CD4-positive, alpha-beta T cell (primary cell): Measurements from ENCODE around the gene KCNQ1. TPM values are rescaled to one million over a fixed set of nuclear protein-coding genes. Genes with fewer than 3 reads are reported as not detected.

Source experiments
- ATAC-seq: fragments of 200-7000 bp; cut with Tn5 transposase; one replicate; pipeline ENCODE4 v1.10.0; 2022; ENCODE audit warnings: mild to moderate bottlenecking; ENCODE audit not compliant: poor library complexity
- CTCF ChIA-PET: fragments of 350-600 bp; sonication (Branson Sonifier 250); formaldehyde crosslinking; loops from one replicate; lab custom pipeline; 2021; ENCODE audit warnings: antibody characterized with exemption, inconsistent platforms; lab: Charles Lee
- POLR2A ChIA-PET: fragments of 350-600 bp; sonication (Branson Sonifier 250); formaldehyde crosslinking; loops from one replicate; lab custom pipeline; 2021; ENCODE audit warnings: antibody characterized with exemption, inconsistent platforms; lab: Charles Lee
- DNase-seq, 14 experiments: peaks; one replicate each; pipeline ENCODE4 v3.0.0-alpha.2; 2013 to 2020; ENCODE audit warnings: mixed read lengths in 2 of 14
- H3K27ac ChIP-seq, 2 donors: one replicate each; pipeline versions ENCODE4 v1.5.1 to v1.7.0; 2013; ENCODE audit warnings: low read length in 2 of 2, low read depth in 1 of 2, mild to moderate bottlenecking in 1 of 2
- H3K27me3 ChIP-seq, 2 experiments: 1 replicate in 1 of 2; 2 replicates in 1 of 2; pipeline versions ENCODE4 v1.6.1 to v1.7.0; 2013; ENCODE audit warnings: low read length in 2 of 2, control low read depth in 1 of 2, mild to moderate bottlenecking in 1 of 2, moderate library complexity in 1 of 2; ENCODE audit not compliant: insufficient read depth in 2 of 2, control insufficient read depth in 1 of 2
- H3K36me3 ChIP-seq: one replicate; pipeline ENCODE4 v1.6.1; 2013; ENCODE audit warnings: low read length, control low read depth; ENCODE audit not compliant: insufficient read depth
- H3K4me1 ChIP-seq: one replicate; pipeline ENCODE4 v1.6.1; 2013; ENCODE audit warnings: low read length, control low read depth; ENCODE audit not compliant: insufficient read depth
- H3K4me3 ChIP-seq: one replicate; pipeline ENCODE4 v1.5.1; 2013; ENCODE audit warnings: mild to moderate bottlenecking, low read length, moderate library complexity
- H3K9me3 ChIP-seq, 2 experiments: 1 replicate in 1 of 2; 2 replicates in 1 of 2; pipeline versions ENCODE4 v1.6.1 to v1.7.0; 2013; ENCODE audit warnings: low read length in 2 of 2, mild to moderate bottlenecking in 2 of 2, control low read depth in 1 of 2, moderate library complexity in 1 of 2; ENCODE audit not compliant: control insufficient read depth in 1 of 2, insufficient read depth in 1 of 2
- H3K27ac Mint-ChIP-seq: one replicate; pipeline ENCODE4 v1.8.0; 2020; ENCODE audit warnings: mixed read lengths
- H3K27me3 Mint-ChIP-seq: one replicate; pipeline ENCODE4 v1.8.0; 2021; ENCODE audit warnings: mixed read lengths
- H3K36me3 Mint-ChIP-seq: one replicate; pipeline ENCODE4 v1.8.0; 2021; ENCODE audit warnings: low read depth, mixed read lengths
- H3K4me1 Mint-ChIP-seq: one replicate; pipeline ENCODE4 v1.8.0; 2021; ENCODE audit warnings: low read depth, mixed read lengths
- H3K4me3 Mint-ChIP-seq: one replicate; pipeline ENCODE4 v1.8.0; 2020; ENCODE audit warnings: mild to moderate bottlenecking, mixed read lengths
- H3K9me3 Mint-ChIP-seq: one replicate; pipeline ENCODE4 v1.8.0; 2020; ENCODE audit warnings: mixed read lengths
- intact Hi-C, 2 experiments: fragments of 100-400 bp; cut with DNase I in 1 of 2; cut with micrococcal nuclease in 1 of 2; formaldehyde crosslinking; loops; one replicate each; pipeline versions ENCODE4 v1.15.1 to v1.9.0; 2023 to 2025; cut with DNase I, micrococcal nuclease
- total RNA-seq, 174 experiments: library from RNA in 2 of 174; stranded (reverse) in 2 of 174; gene quantifications; one replicate each; pipeline ENCODE4 v1.2.3 and lab custom pipeline; 2021 to 2026
- TF ChIP-seq, protein P1 (sequence below): fragments of 200-600 bp; IDR thresholded peaks from one replicate; pipeline ENCODE4 v1.8.0; 2022; ENCODE audit warnings: antibody characterized with exemption, mild to moderate bottlenecking

KCNQ1 gene
- total RNA-seq, 2 experiments from 2014 or later, result 31.3 to 33.1 TPM

DNA sequence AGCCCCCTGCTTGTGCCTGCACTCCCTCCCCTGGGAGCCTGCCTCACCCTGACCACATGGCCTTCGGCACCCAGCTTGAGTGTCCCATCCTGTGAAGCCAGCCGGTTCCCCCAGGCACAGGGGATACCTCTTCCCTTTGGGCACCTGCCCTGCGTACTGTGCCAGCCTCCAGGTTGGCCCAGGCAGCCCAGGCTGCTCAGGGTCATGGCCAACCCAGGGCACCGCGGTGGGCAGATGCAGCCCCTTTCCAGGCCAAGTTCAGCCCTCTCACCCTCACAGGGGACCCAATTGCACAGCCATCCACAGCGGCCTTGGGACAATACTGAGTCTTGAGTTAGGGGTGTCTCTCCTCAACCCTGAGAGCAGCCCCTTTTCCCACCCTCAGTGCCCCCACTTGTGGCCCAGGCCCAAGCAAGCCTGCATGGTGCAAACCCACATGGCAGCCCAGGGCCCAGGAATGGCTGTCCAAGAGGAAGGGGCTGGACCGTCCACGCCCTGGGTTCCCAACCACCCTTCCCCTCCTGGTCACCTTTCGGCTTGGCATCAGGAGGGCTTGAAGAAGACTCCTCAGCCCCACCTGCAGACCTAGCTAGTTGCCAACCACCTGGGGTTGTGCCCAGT lies 353.0 kb downstream of the KCNQ1 start:
- ATAC-seq (no peak), DNase-seq (peak in 3 of 14 experiments; percentile 0 to 27 (median 1))
- Mint-ChIP-seq H3K9me3 (no peaks in the 10 kb centered on the region), H3K4me3 (no peak overlapping the region), H3K36me3 (no peaks in the 10 kb centered on the region), H3K27me3 (no peaks in the 10 kb centered on the region), H3K27ac (no peak overlapping the region), H3K4me1 (no peaks in the 10 kb centered on the region)
- no peaks in the 10 kb centered on the region for H3K36me3 ChIP-seq
- H3K27me3 ChIP-seq, result no peaks in the 10 kb centered on the region
- H3K9me3 ChIP-seq, result peaks cover 0 to 7% of the 10 kb centered on the region in 2 experiments
- no peaks in the 10 kb centered on the region for H3K4me1 ChIP-seq
- TF ChIP-seq, protein P1, sequence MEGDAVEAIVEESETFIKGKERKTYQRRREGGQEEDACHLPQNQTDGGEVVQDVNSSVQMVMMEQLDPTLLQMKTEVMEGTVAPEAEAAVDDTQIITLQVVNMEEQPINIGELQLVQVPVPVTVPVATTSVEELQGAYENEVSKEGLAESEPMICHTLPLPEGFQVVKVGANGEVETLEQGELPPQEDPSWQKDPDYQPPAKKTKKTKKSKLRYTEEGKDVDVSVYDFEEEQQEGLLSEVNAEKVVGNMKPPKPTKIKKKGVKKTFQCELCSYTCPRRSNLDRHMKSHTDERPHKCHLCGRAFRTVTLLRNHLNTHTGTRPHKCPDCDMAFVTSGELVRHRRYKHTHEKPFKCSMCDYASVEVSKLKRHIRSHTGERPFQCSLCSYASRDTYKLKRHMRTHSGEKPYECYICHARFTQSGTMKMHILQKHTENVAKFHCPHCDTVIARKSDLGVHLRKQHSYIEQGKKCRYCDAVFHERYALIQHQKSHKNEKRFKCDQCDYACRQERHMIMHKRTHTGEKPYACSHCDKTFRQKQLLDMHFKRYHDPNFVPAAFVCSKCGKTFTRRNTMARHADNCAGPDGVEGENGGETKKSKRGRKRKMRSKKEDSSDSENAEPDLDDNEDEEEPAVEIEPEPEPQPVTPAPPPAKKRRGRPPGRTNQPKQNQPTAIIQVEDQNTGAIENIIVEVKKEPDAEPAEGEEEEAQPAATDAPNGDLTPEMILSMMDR, result no peak
- no peak overlapping the region for H3K27ac ChIP-seq
- intact Hi-C loops, result no loop called here
- ChIA-PET CTCF (no interaction called here), POLR2A (no interaction called here)
- H3K4me3 ChIP-seq, result no peak overlapping the region

DNA sequence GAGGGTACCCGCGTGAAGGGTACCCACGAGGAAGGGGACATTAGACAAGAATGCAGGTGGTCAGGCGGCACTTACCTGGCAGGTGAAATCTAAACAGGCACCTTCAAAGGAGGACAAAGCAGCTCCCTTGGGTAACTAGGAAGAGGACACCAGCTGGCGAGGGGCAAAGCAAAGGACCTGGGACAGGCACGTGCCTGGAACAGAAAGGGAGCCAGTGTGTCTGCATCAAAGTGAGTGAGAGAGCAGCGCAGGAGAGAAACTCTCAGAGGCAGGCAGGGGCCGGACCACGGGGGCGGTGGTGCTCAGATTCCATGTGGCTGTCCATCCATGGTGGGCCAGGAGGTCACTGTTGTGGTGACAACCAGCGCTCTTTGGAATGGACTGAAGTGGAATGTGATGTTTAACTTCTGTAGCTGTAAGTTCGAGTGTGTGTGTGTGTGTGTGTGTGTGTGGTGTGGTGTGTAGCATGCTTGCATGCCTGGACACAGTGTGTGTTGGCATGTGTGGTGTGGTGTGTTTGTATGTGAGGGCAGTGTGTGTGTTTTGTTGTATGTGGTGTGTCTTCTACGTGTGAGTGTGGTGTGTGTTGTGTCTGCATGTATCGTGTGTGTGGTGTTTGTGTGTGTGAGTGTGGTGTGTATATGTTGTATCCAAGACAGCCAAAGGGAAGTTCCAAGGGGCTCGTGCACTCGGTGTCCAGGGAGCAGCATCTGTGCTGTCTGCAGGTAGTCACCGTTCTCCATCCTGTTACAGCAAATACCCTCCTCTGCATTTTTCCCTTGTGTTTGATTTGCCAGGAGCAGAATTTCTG lies 354.3 kb downstream of the KCNQ1 start:
- H3K36me3 ChIP-seq, result no peaks in the 10 kb centered on the region
- CTCF ChIA-PET, result no interaction called here
- no peak for ATAC-seq
- Mint-ChIP-seq H3K27ac (no peak overlapping the region), H3K4me3 (no peak overlapping the region), H3K27me3 (no peaks in the 10 kb centered on the region), H3K4me1 (no peaks in the 10 kb centered on the region), H3K9me3 (no peaks in the 10 kb centered on the region), H3K36me3 (no peaks in the 10 kb centered on the region)
- peak in 2 of 14 experiments; percentile 0 to 3 for DNase-seq
- TF ChIP-seq, protein P1, result no peak
- no peaks in the 10 kb centered on the region for H3K27me3 ChIP-seq
- H3K9me3 ChIP-seq, result peaks cover 0 to 7% of the 10 kb centered on the region in 2 experiments
- intact Hi-C loops, result no loop called here
- no peak overlapping the region for H3K4me3 ChIP-seq
- H3K4me1 ChIP-seq, result no peaks in the 10 kb centered on the region
- POLR2A ChIA-PET, result no interaction called here
- H3K27ac ChIP-seq, result no peak overlapping the region

DNA sequence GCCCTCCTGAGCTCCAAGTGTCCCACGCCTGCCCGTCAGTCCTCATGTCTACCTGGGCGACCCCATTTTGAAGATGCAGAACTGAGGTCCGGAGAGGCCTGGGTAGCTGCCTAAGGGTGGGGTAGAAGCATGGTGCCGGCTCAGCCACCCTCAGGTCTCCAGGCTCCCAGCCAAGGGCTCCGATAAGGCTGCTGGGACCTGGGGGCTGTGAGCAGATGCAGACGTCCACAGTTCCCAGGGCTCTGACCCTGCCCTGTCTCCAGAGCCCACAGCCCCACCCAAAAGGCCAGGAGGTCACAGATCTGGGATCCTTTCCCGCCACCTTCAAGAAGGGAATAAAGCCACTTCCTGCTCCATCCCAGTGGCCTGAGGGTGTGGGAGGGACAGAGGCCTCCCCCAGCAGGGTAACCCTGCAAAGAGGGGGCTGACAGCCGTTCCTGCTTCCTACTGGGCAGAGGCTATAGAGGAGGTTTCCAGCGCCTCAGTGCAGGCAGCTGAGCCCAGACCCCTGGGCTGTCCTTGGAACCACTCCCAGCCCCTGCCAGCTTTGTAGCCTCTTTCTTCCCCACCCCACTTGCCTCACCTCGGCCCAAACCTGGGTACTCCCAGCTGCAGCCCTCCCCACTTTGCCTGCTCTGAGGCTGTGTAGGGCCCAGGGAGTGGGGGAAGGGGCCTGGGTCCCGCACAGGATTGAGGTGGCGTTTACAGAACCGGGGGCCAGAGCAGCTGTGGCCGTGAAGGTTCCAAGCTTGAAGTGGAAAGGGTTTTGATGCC lies 355.3 kb downstream of the KCNQ1 start:
- no peaks in the 10 kb centered on the region for H3K36me3 Mint-ChIP-seq
- H3K27me3 Mint-ChIP-seq, result no peaks in the 10 kb centered on the region
- H3K9me3 Mint-ChIP-seq, result no peaks in the 10 kb centered on the region
- TF ChIP-seq, protein P1, result no peak
- no peak overlapping the region for H3K4me3 Mint-ChIP-seq
- Histone ChIP-seq H3K27me3 (no peaks in the 10 kb centered on the region), H3K36me3 (no peaks in the 10 kb centered on the region), H3K4me1 (no peaks in the 10 kb centered on the region), H3K4me3 (no peak overlapping the region), H3K9me3 (peaks cover 0 to 7% of the 10 kb centered on the region in 2 experiments), H3K27ac (no peak overlapping the region)
- H3K4me1 Mint-ChIP-seq, result no peaks in the 10 kb centered on the region
- no peak overlapping the region for H3K27ac Mint-ChIP-seq
- POLR2A ChIA-PET, result no interaction called here
- CTCF ChIA-PET, result no interaction called here
- ATAC-seq (no peak), DNase-seq (peak in 2 of 14 experiments; percentile 1 to 27)
- intact Hi-C loops, result no loop called here
